HuH-7 (cell line): ENCODE results near the gene G6PC1.
"Not testable (repeated sequence)": the region's sequence is repeated elsewhere in the genome, so short reads cannot be mapped to it uniquely, and the experiment has no call there.

Experiments used
- DNase-seq: peaks from one replicate; pipeline ENCODE4 v3.0.0; 2011; ENCODE audit warnings: low spot score

Gene G6PC1

GRCh38 chr17:42901535-42902229 lies 1.1 kb downstream of the G6PC1 start:
- no peak for DNase-seq

GRCh38 chr17:42904110-42904469 lies 3.5 kb downstream of the G6PC1 start:
- no peak for DNase-seq

GRCh38 chr17:42906772-42907446 lies 6.3 kb downstream of the G6PC1 start:
- DNase-seq, result no peak

- no peak for DNase-seq
These were observed 8.5 kb downstream of the G6PC1 start for GRCh38 chr17:42908872-42909700.

- DNase-seq, result no peak
These were observed 12.9 kb downstream of the G6PC1 start for GRCh38 chr17:42913522-42913921.

- no peak for DNase-seq
These were observed 13.5 kb downstream of the G6PC1 start for GRCh38 chr17:42913981-42914617.

- not testable (repeated sequence) for DNase-seq
These were observed 14.7 kb downstream of the G6PC1 start for GRCh38 chr17:42915288-42915687.

- not testable (repeated sequence) for DNase-seq
These were observed 16.0 kb downstream of the G6PC1 start for GRCh38 chr17:42916388-42917235.

GRCh38 chr17:42917236-42917603 lies 16.6 kb downstream of the G6PC1 start:
- no peak for DNase-seq

- DNase-seq, result no peak
These were observed 18.4 kb downstream of the G6PC1 start for GRCh38 chr17:42918902-42919521.

GRCh38 chr17:42919522-42920077 lies 19.0 kb downstream of the G6PC1 start:
- not testable (repeated sequence) for DNase-seq

- DNase-seq, result no peak
These were observed 19.7 kb downstream of the G6PC1 start for GRCh38 chr17:42920106-42920900.

- DNase-seq, result no peak
These were observed 20.3 kb downstream of the G6PC1 start for GRCh38 chr17:42920922-42921321.

GRCh38 chr17:42922294-42922693 lies 21.7 kb downstream of the G6PC1 start:
- DNase-seq, result no peak

- not testable (repeated sequence) for DNase-seq
These were observed 22.9 kb downstream of the G6PC1 start for GRCh38 chr17:42923472-42923871.

- DNase-seq, result no peak
These were observed 24.3 kb downstream of the G6PC1 start for GRCh38 chr17:42924891-42925290.

- peak; percentile 84 for DNase-seq
These were observed 28.3 kb downstream of the G6PC1 start for GRCh38 chr17:42928714-42929496.

GRCh38 chr17:42929497-42929844 lies 28.9 kb downstream of the G6PC1 start:
- DNase-seq, result no peak
